Panc1 (cell line): ENCODE data around the gene C21orf91. TPM values are rescaled to one million over a fixed set of nuclear protein-coding genes. Genes with fewer than 3 reads are reported as not detected.

ENCODE experiments used
- ATAC-seq: fragments of 200-7000 bp; cut with Tn5 transposase; 2 replicates; pipeline ENCODE4 v1.9.1; 2020; ENCODE audit warnings: mild to moderate bottlenecking, moderate library complexity
- BruUV-seq: library from RNA; stranded (reverse); fragments of 400-500 nt; replicated peaks from 2 replicates; lab custom pipeline; 2021; lab: Mats Ljungman, UMichigan
- CTCF ChIA-PET: fragments of 300-600 bp; sonication (Branson Sonifier 250); formaldehyde crosslinking; loops from one replicate; lab custom pipeline; 2022; ENCODE audit warnings: antibody characterized with exemption; lab: Charles Lee
- POLR2A ChIA-PET: fragments of 300-600 bp; sonication (Branson Sonifier 250); formaldehyde crosslinking; loops from one replicate; lab custom pipeline; 2022; ENCODE audit warnings: antibody characterized with exemption; lab: Charles Lee
- DNase-seq: peaks from one replicate; pipeline ENCODE4 v3.0.0-alpha.2; 2010; ENCODE audit warnings: low read depth, low spot score
- H3K27ac ChIP-seq: 2 replicates; pipeline ENCODE4 v1.5.1; 2011; ENCODE audit warnings: mild to moderate bottlenecking, low read length, inconsistent platforms
- H3K27me3 ChIP-seq: fragments of 200-500 bp; sonication (Bioruptor generic); 2 replicates; pipeline ENCODE4 v1.6.0; 2014; ENCODE audit warnings: low read length, inconsistent platforms; ENCODE audit not compliant: control insufficient read depth, insufficient read depth
- H3K36me3 ChIP-seq: fragments of 200-500 bp; sonication (Bioruptor generic); 2 replicates; pipeline ENCODE4 v1.5.1; 2014; ENCODE audit warnings: inconsistent platforms, mild to moderate bottlenecking, low read length, moderate library complexity; ENCODE audit not compliant: control insufficient read depth, insufficient read depth
- H3K4me1 ChIP-seq: 2 replicates; pipeline ENCODE4 v1.5.1; 2011; ENCODE audit warnings: inconsistent platforms, mild to moderate bottlenecking, low read length, moderate library complexity; ENCODE audit not compliant: control insufficient read depth, insufficient read depth
- H3K4me3 ChIP-seq, 2 experiments: 2 replicates each; pipeline ENCODE4 v1.5.1; 2011 to 2012; ENCODE audit warnings: low read depth in 2 of 2, low read length in 2 of 2, mild to moderate bottlenecking in 2 of 2, inconsistent platforms in 1 of 2, moderate library complexity in 1 of 2
- H3K9me3 ChIP-seq: fragments of 200-500 bp; sonication (Bioruptor generic); 2 replicates; pipeline ENCODE4 v1.5.1; 2014; ENCODE audit warnings: low read depth, mild to moderate bottlenecking, inconsistent platforms, low read length, moderate library complexity; ENCODE audit not compliant: control insufficient read depth, insufficient read depth
- CTCF ChIP-seq: fragments of 450-650 bp; IDR thresholded peaks from 2 replicates; pipeline ENCODE4 v1.5.1; 2017; ENCODE audit warnings: mild to moderate bottlenecking
- POLR2AphosphoS5 ChIP-seq: IDR thresholded peaks from 2 replicates; pipeline ENCODE4 v1.6.1; 2012; ENCODE audit warnings: mild to moderate bottlenecking, low read depth, low read length, moderate library complexity
- REST ChIP-seq, 2 experiments: IDR thresholded peaks; 2 replicates each; pipeline ENCODE4 v1.6.1; 2011 to 2012; ENCODE audit warnings: low read depth in 2 of 2, control low read depth in 1 of 2, low read length in 1 of 2, mild to moderate bottlenecking in 1 of 2, moderate library complexity in 1 of 2; ENCODE audit not compliant: insufficient read depth in 1 of 2
- SIN3A ChIP-seq: IDR thresholded peaks from 2 replicates; pipeline ENCODE4 v1.6.1; 2012; ENCODE audit warnings: low read depth, mild to moderate bottlenecking, low read length, moderate library complexity, borderline replicate concordance; ENCODE audit not compliant: insufficient read depth
- TCF7L2 ChIP-seq: IDR thresholded peaks from 2 replicates; pipeline ENCODE4 v1.6.1; 2011; ENCODE audit warnings: mild to moderate bottlenecking, low read depth, low read length, inconsistent platforms
- in situ Hi-C: cut with HindIII; loops from 2 replicates; pipeline ENCODE4 v1.10.0; 2016; ENCODE audit warnings: low sequenced_read_pairs, low pct_unique_long_range_greater_than_20kb
- intact Hi-C: fragments of 100-400 bp; cut with micrococcal nuclease; formaldehyde crosslinking; loops from one replicate; pipeline ENCODE4 v1.10.0; 2022; ENCODE audit not compliant: unreplicated experiment
- total RNA-seq: library from RNA; stranded (reverse); gene quantifications from one replicate; pipeline ENCODE4 v1.2.1, GENCODE V29; 2021; ENCODE audit not compliant: unreplicated experiment

The C21orf91 gene
- total RNA-seq, 1 experiment from 2014 or later, result 13.3 TPM

- BruUV-seq, result no TSS peak
- ATAC-seq, result no peak
- in situ Hi-C loops (no loop called here), intact Hi-C loops (no loop called here)
- H3K9me3 ChIP-seq, result no peaks in the 10 kb centered on the region
- POLR2A ChIA-PET, result interaction anchor here (0.6 kb wide), 1 partner anchor 36 kb away, joined by 3 read pairs; no protein-coding TSS in a partner anchor
- H3K4me1 ChIP-seq, result no peaks in the 10 kb centered on the region
- H3K4me3 ChIP-seq, result no peak overlapping the region
- no peaks in the 10 kb centered on the region; the same call in 1 of the 2 replicates for H3K27me3 ChIP-seq
- TF ChIP-seq REST (IDR thresholded peaks at IDR 0.05; ENCODE audit: insufficient read depth in 1 of 2, low read depth in 2 of 2, low read length in 1 of 2) (no peak), CTCF (no peak), SIN3A (no peak), POLR2AphosphoS5 (no peak), TCF7L2 (no peak)
- H3K27ac ChIP-seq, result no peak overlapping the region
- no peak for DNase-seq
- no peaks in the 10 kb centered on the region for H3K36me3 ChIP-seq
- CTCF ChIA-PET, result no interaction called here
Observed at GRCh38 chr21:17828223-17828622, 9.1 kb upstream of the C21orf91 start.

- Histone ChIP-seq H3K4me1 (0 out of 2 replicates have a peak, but pooled peaks cover 3% of the 10 kb centered on the region), H3K27me3 (no peaks in the 10 kb centered on the region), H3K36me3 (peaks cover 2% of the 10 kb centered on the region; the same call in 1 of the 2 replicates), H3K27ac (no peak overlapping the region), H3K4me3 (no peak overlapping the region), H3K9me3 (no peaks in the 10 kb centered on the region)
- no TSS peak for BruUV-seq
- DNase-seq, result no peak
- TF ChIP-seq POLR2AphosphoS5, result no peak
- no peak for TF ChIP-seq CTCF
- TF ChIP-seq TCF7L2, result no peak
- ChIA-PET CTCF (no interaction called here), POLR2A (no interaction called here)
- in situ Hi-C loops, result no loop called here
- no peak for ATAC-seq
- intact Hi-C loops, result no loop called here
Observed at GRCh38 chr21:17823846-17824245, 4.7 kb upstream of the C21orf91 start.
